Naive thymus-derived CD4-positive, alpha-beta T cell (primary cell): ENCODE results near the gene OCIAD1. TPM values are rescaled to one million over a fixed set of nuclear protein-coding genes. Genes with fewer than 3 reads are reported as not detected.

ENCODE experiments used
- ATAC-seq: fragments of 150-1000 bp; cut with Tn5 transposase; 2 replicates; pipeline ENCODE4 v1.10.0; 2021; ENCODE audit warnings: mild to moderate bottlenecking, moderate library complexity
- CTCF ChIA-PET: fragments of 350-600 bp; sonication (Branson Sonifier 250); formaldehyde crosslinking; loops from one replicate; lab custom pipeline; 2021; ENCODE audit warnings: antibody characterized with exemption; lab: Charles Lee
- POLR2A ChIA-PET: fragments of 350-600 bp; sonication (Branson Sonifier 250); formaldehyde crosslinking; loops from one replicate; lab custom pipeline; 2021; ENCODE audit warnings: antibody characterized with exemption, inconsistent platforms; lab: Charles Lee
- DNase-seq, 9 donors: peaks; one replicate each; pipeline versions ENCODE4 v3.0.0 to v3.0.0-alpha.2; 2020 to 2022; ENCODE audit warnings: mixed read lengths in 1 of 9
- H3K27ac ChIP-seq: one replicate; pipeline ENCODE4 v1.7.0; 2013; ENCODE audit warnings: mild to moderate bottlenecking, low read depth, low read length, moderate library complexity
- H3K27me3 ChIP-seq, 2 donors: one replicate each; pipeline ENCODE4 v1.7.0; 2013; ENCODE audit warnings: low read length in 2 of 2, mild to moderate bottlenecking in 2 of 2, moderate library complexity in 2 of 2; ENCODE audit not compliant: control insufficient read depth in 2 of 2, insufficient read depth in 2 of 2
- H3K36me3 ChIP-seq, 3 experiments: 1 replicate in 2 of 3; 2 replicates in 1 of 3; pipeline ENCODE4 v1.7.0; 2013; ENCODE audit warnings: low read length in 3 of 3, mild to moderate bottlenecking in 3 of 3, moderate library complexity in 1 of 3; ENCODE audit not compliant: insufficient read depth in 3 of 3, control insufficient read depth in 2 of 3
- H3K4me1 ChIP-seq, 2 donors: one replicate each; pipeline ENCODE4 v1.7.0; 2013; ENCODE audit warnings: low read length in 2 of 2, mild to moderate bottlenecking in 2 of 2, moderate library complexity in 1 of 2; ENCODE audit not compliant: control insufficient read depth in 2 of 2, insufficient read depth in 2 of 2
- H3K4me3 ChIP-seq: 2 replicates; pipeline ENCODE4 v1.7.0; 2013; ENCODE audit warnings: mild to moderate bottlenecking, low read length
- H3K9me3 ChIP-seq, 3 experiments: 1 replicate in 2 of 3; 2 replicates in 1 of 3; pipeline ENCODE4 v1.7.0; 2013; ENCODE audit warnings: low read length in 3 of 3; ENCODE audit not compliant: control insufficient read depth in 2 of 3
- H3K27ac Mint-ChIP-seq, 9 donors: one replicate each; pipeline ENCODE4 v1.8.0; 2020 to 2022; ENCODE audit warnings: mixed read lengths in 9 of 9, mild to moderate bottlenecking in 8 of 9, moderate library complexity in 5 of 9, inconsistent platforms in 2 of 9
- H3K27me3 Mint-ChIP-seq, 5 donors: one replicate each; pipeline ENCODE4 v1.8.0; 2021 to 2022; ENCODE audit warnings: mixed read lengths in 5 of 5, mild to moderate bottlenecking in 1 of 5
- H3K36me3 Mint-ChIP-seq, 5 donors: one replicate each; pipeline ENCODE4 v1.8.0; 2020 to 2022; ENCODE audit warnings: mixed read lengths in 5 of 5, mild to moderate bottlenecking in 3 of 5, inconsistent platforms in 1 of 5
- H3K4me1 Mint-ChIP-seq, 7 donors: one replicate each; pipeline ENCODE4 v1.8.0; 2020 to 2022; ENCODE audit warnings: mixed read lengths in 7 of 7, mild to moderate bottlenecking in 3 of 7, inconsistent platforms in 1 of 7
- H3K4me3 Mint-ChIP-seq, 10 donors: one replicate each; pipeline ENCODE4 v1.8.0; 2020 to 2022; ENCODE audit warnings: mild to moderate bottlenecking in 10 of 10, mixed read lengths in 10 of 10, moderate library complexity in 6 of 10, inconsistent platforms in 2 of 10
- H3K9me3 Mint-ChIP-seq, 11 donors: one replicate each; pipeline ENCODE4 v1.8.0; 2020 to 2022; ENCODE audit warnings: mixed read lengths in 11 of 11, mild to moderate bottlenecking in 4 of 11, inconsistent platforms in 1 of 11, moderate library complexity in 1 of 11
- intact Hi-C, 2 donors: fragments of 100-400 bp; cut with micrococcal nuclease; formaldehyde crosslinking; loops; one replicate each; pipeline ENCODE4 v1.15.1; 2023
- polyA plus RNA-seq, 2 donors: library from polyadenylated mRNA; unstranded; fragments of 300-500 nt; fragmentation: Illumina TruSeq; gene quantifications; one replicate each; pipeline ENCODE4 v1.2.3, GENCODE V29; 2021
- total RNA-seq, 6 experiments: library from RNA in 5 of 6; stranded (reverse) in 5 of 6; gene quantifications; 1 replicate in 5 of 6; 2 replicates in 1 of 6; pipeline ENCODE4 v1.2.3 and lab custom pipeline; 2021 to 2026

Gene OCIAD1, protein sequence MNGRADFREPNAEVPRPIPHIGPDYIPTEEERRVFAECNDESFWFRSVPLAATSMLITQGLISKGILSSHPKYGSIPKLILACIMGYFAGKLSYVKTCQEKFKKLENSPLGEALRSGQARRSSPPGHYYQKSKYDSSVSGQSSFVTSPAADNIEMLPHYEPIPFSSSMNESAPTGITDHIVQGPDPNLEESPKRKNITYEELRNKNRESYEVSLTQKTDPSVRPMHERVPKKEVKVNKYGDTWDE
- 100 to 1,000 TPM in 3 of 5 experiments, 10 to 100 TPM in 2; 85.6 to 128 (median 102) TPM for total RNA-seq
- polyA plus RNA-seq, result 100 to 1,000 TPM; 205 to 248 TPM
- total RNA-seq (lab: John Stamatoyannopoulos, UW), result 68.5 reads per million, percentile 77 among the genes with 10 or more reads in this experiment

- peak within 1 kb of the TSS; percentile 98 for H3K4me3 ChIP-seq
- no peaks in the 10 kb centered on the region for H3K27me3 ChIP-seq
- peaks cover 0 to 16% (median 7%) of the 10 kb centered on the region in 3 experiments for H3K36me3 ChIP-seq
- no peaks in the 10 kb centered on the region for H3K9me3 ChIP-seq
- peaks cover 10 to 12% of the 10 kb centered on the region in 2 donors for H3K4me1 ChIP-seq
- peak within 1 kb of the TSS; percentile 91 for H3K27ac ChIP-seq
- ChIA-PET CTCF (no interaction called here), POLR2A (interaction anchor here (1.0 to 2.7 kb wide), 5 partner anchors 14 to 188 kb away, joined by 3 to 23 read pairs (median 4); partner anchors contain the start of genes FRYL and OCIAD2)
- H3K27me3 Mint-ChIP-seq, result peaks cover 0 to 4% (median 4%) of the 10 kb centered on the region in 5 donors
- ATAC-seq (peak; percentile 98), DNase-seq (peak; percentile 80 to 98 (median 93))
- H3K36me3 Mint-ChIP-seq, result peaks cover under 1 to 16% (median 4%) of the 10 kb centered on the region in 5 donors
- intact Hi-C loops, result loop anchor here (1.0 to 10.0 kb wide), 12 partner anchors 51 to 1368 kb away; partner anchors contain the start of genes FRYL (in 2 of the 2), NFXL1 (in 2 of the 2), OCIAD2 (in 2 of the 2) and SLAIN2 (in 2 of the 2)
- peaks cover 10 to 44% (median 36%) of the 10 kb centered on the region in 7 donors for H3K4me1 Mint-ChIP-seq
- H3K4me3 Mint-ChIP-seq, result peak within 1 kb of the TSS; percentile 96 to 100 (median 100)
- H3K9me3 Mint-ChIP-seq, result peaks cover 0 to 13% (median 0%) of the 10 kb centered on the region in 11 donors
- peak within 1 kb of the TSS; percentile 98 to 100 (median 100) for H3K27ac Mint-ChIP-seq
Observed at GRCh38 chr4:48830706-48831531, at the start of gene OCIAD1. OCIAD1 (plus strand) TSS chr4:48831088; CDS start chr4:48832625, 1,537 bp downstream.

GRCh38 chr4:48781968-48782367 is 48.9 kb upstream of the OCIAD1 start:
- ChIA-PET POLR2A (interaction anchor here (0.7 to 1.0 kb wide), 2 partner anchors 124 to 203 kb away, joined by 3 to 4 read pairs; no protein-coding TSS in a partner anchor), CTCF (interaction anchor here (0.7 to 4.3 kb wide), 4 partner anchors 9 to 675 kb away, joined by 3 to 23 read pairs (median 3); no protein-coding TSS in a partner anchor)
- Histone ChIP-seq H3K27me3 (no peaks in the 10 kb centered on the region), H3K36me3 (peaks cover 0 to 4% (median 0%) of the 10 kb centered on the region in 3 experiments), H3K4me1 (peaks cover 13 to 15% of the 10 kb centered on the region in 2 donors), H3K9me3 (no peaks in the 10 kb centered on the region), H3K27ac (peak overlapping the region; percentile 38), H3K4me3 (no peak overlapping the region)
- peaks cover 0 to 1% (median 0%) of the 10 kb centered on the region in 11 donors for H3K9me3 Mint-ChIP-seq
- H3K36me3 Mint-ChIP-seq, result no peaks in the 10 kb centered on the region
- no peak for ATAC-seq
- no peaks in the 10 kb centered on the region for H3K27me3 Mint-ChIP-seq
- H3K27ac Mint-ChIP-seq, result peak overlapping the region in 4 of 9 donors; percentile 22 to 93 (median 82)
- intact Hi-C loops, result loop anchor here (2.0 kb wide), 4 partner anchors 99 to 651 kb away; partner anchors contain the start of gene TEC (in 2 of the 2)
- H3K4me3 Mint-ChIP-seq, result peak overlapping the region in 2 of 10 donors; percentile 76 to 91
- H3K4me1 Mint-ChIP-seq, result peaks cover 19 to 31% (median 29%) of the 10 kb centered on the region in 7 donors
- DNase-seq, result no peak

DNA sequence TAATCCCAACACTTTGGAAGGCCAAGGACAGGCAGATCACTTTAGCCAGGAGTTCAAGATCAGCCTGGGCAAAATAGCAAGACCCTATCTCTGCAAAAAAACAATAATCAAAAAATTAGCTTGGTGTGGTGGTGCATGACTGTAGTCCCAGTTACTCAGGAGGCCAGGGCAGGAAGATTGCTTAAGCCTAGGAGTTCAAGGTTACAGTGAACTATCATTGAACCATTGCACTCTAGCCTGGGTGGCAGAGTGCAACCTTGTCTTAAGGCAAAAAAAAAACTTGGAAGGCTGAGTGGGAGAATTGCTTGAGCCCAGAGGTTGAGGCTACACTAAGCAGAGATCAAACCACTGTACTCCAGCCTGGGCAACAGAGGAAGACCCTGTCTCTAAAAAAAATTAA is 45.6 kb upstream of the OCIAD1 start:
- no peak overlapping the region for H3K4me3 Mint-ChIP-seq
- peaks cover 1 to 9% (median 8%) of the 10 kb centered on the region in 7 donors for H3K4me1 Mint-ChIP-seq
- DNase-seq, result no peak
- no peaks in the 10 kb centered on the region for H3K36me3 ChIP-seq
- CTCF ChIA-PET, result no interaction called here
- H3K27me3 ChIP-seq, result no peaks in the 10 kb centered on the region
- no peaks in the 10 kb centered on the region for H3K36me3 Mint-ChIP-seq
- no peak overlapping the region for H3K27ac ChIP-seq
- no peak overlapping the region for H3K27ac Mint-ChIP-seq
- POLR2A ChIA-PET, result no interaction called here
- no peaks in the 10 kb centered on the region for H3K27me3 Mint-ChIP-seq
- intact Hi-C loops, result no loop called here
- H3K9me3 Mint-ChIP-seq, result peaks cover 0 to under 1% (median 0%) of the 10 kb centered on the region in 11 donors
- peaks cover 0 to 7% of the 10 kb centered on the region in 2 donors for H3K4me1 ChIP-seq
- ATAC-seq, result no peak
- H3K4me3 ChIP-seq, result no peak overlapping the region
- no peaks in the 10 kb centered on the region for H3K9me3 ChIP-seq

DNA sequence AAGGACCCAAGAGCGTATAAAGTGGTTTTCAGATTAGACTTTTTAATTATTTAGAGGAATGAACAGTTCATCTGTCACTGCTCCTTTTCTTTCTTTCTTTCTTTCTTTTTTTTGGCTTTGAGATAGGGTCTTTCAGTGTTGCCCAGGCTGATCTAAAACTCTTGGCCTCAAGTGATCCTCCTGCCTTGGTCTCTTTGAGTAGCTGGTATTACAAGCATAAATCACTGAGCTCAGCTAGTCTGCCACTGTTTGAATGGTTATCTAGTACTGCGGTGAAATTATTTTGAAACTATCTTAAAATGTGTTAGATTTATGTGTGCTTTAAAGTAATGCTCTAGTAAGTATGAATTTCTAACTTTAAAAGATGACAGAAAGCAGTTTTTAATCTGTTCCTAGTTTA is 44.3 kb upstream of the OCIAD1 start:
- ATAC-seq (no peak), DNase-seq (no peak)
- Histone ChIP-seq H3K4me1 (peaks cover 0 to under 1% of the 10 kb centered on the region in 2 donors), H3K9me3 (no peaks in the 10 kb centered on the region), H3K27me3 (no peaks in the 10 kb centered on the region), H3K36me3 (no peaks in the 10 kb centered on the region), H3K4me3 (no peak overlapping the region), H3K27ac (no peak overlapping the region)
- Mint-ChIP-seq H3K4me3 (no peak overlapping the region), H3K27me3 (no peaks in the 10 kb centered on the region), H3K9me3 (no peaks in the 10 kb centered on the region), H3K4me1 (peaks cover 0 to 2% (median under 1%) of the 10 kb centered on the region in 7 donors), H3K36me3 (no peaks in the 10 kb centered on the region), H3K27ac (no peak overlapping the region)
- CTCF ChIA-PET, result no interaction called here
- intact Hi-C loops, result no loop called here
- POLR2A ChIA-PET, result no interaction called here

DNA sequence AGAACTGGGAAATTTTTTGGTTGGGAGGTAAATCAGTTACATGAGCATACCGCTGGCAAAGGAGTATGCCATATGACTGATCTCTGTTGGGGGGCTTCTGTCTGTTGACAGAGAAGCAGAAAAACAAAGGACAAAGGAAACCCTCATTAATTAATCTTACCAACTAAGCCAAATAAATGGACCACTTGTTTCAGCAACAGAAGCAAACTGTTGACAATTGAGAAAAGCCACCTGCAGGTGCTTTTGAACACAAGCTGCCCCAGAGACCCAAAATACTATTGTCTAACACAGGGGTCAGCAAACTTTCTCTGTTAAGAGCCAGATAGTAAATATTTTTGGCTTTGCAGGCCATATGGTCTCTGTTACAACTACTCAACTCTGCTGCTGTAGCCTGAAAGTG is 43.8 kb upstream of the OCIAD1 start:
- Histone ChIP-seq H3K9me3 (no peaks in the 10 kb centered on the region), H3K36me3 (no peaks in the 10 kb centered on the region), H3K4me1 (no peaks in the 10 kb centered on the region), H3K27me3 (no peaks in the 10 kb centered on the region), H3K27ac (no peak overlapping the region), H3K4me3 (no peak overlapping the region)
- Mint-ChIP-seq H3K4me1 (peaks cover 0 to 2% (median 0%) of the 10 kb centered on the region in 7 donors), H3K9me3 (no peaks in the 10 kb centered on the region), H3K36me3 (no peaks in the 10 kb centered on the region), H3K27ac (no peak overlapping the region), H3K4me3 (no peak overlapping the region), H3K27me3 (no peaks in the 10 kb centered on the region)
- CTCF ChIA-PET, result no interaction called here
- DNase-seq, result no peak
- intact Hi-C loops, result no loop called here
- POLR2A ChIA-PET, result interaction anchor here (1.3 kb wide), 1 partner anchor 8 kb away, joined by 4 read pairs; no protein-coding TSS in a partner anchor
- no peak for ATAC-seq

DNA sequence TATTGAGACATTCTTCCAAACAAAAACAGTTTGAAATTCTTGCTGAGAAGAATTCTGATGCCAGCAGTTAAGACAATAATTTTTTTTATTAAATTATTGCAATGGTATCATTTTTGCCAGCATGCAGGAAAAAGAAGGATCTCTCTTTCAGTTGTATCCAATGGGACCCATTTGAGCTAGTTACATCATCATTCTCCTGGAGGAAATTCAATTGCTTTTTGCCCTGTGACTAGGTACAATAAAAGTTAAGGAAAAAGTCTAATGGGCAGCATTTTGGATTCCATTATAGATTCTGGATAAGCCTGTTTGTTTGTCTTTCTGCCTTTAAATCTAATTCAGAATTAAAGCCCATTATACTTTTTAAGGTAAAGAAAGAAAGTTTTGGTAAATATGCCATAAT is 40.3 kb upstream of the OCIAD1 start:
- intact Hi-C loops, result no loop called here
- Histone ChIP-seq H3K9me3 (no peaks in the 10 kb centered on the region), H3K4me3 (no peak overlapping the region), H3K4me1 (no peaks in the 10 kb centered on the region), H3K27ac (no peak overlapping the region), H3K36me3 (no peaks in the 10 kb centered on the region), H3K27me3 (no peaks in the 10 kb centered on the region)
- Mint-ChIP-seq H3K4me3 (no peak overlapping the region), H3K27me3 (no peaks in the 10 kb centered on the region), H3K27ac (no peak overlapping the region), H3K4me1 (peaks cover 0 to 2% (median 0%) of the 10 kb centered on the region in 7 donors), H3K36me3 (no peaks in the 10 kb centered on the region), H3K9me3 (no peaks in the 10 kb centered on the region)
- DNase-seq (no peak), ATAC-seq (no peak)
- CTCF ChIA-PET, result interaction anchor here (0.6 to 1.4 kb wide), 3 partner anchors 9 to 715 kb away, joined by 3 read pairs; no protein-coding TSS in a partner anchor
- POLR2A ChIA-PET, result interaction anchor here (0.6 kb wide), 1 partner anchor 12 kb away, joined by 5 read pairs; no protein-coding TSS in a partner anchor
